A673 (cell line): ENCODE data around the gene GCSH.

Source experiments
- EZH2 ChIP-seq: fragments of 200-600 bp; sonication (generic); IDR thresholded peaks from 2 replicates; pipeline ENCODE4 v1.6.1; 2017; ENCODE audit warnings: borderline replicate concordance, low read depth, mild to moderate bottlenecking, mixed read lengths, antibody characterized with exemption, low read length; ENCODE audit not compliant: poor library complexity, severe bottlenecking
- TF ChIP-seq, protein P1 (sequence below): fragments of 300-800, 200-600 bp; sonication (generic); conservative IDR thresholded peaks from 2 replicates; pipeline ENCODE4 v1.5.1; 2017; ENCODE audit warnings: low read depth, mild to moderate bottlenecking, antibody characterized with exemption, low read length, moderate library complexity, mixed read lengths

DNA sequence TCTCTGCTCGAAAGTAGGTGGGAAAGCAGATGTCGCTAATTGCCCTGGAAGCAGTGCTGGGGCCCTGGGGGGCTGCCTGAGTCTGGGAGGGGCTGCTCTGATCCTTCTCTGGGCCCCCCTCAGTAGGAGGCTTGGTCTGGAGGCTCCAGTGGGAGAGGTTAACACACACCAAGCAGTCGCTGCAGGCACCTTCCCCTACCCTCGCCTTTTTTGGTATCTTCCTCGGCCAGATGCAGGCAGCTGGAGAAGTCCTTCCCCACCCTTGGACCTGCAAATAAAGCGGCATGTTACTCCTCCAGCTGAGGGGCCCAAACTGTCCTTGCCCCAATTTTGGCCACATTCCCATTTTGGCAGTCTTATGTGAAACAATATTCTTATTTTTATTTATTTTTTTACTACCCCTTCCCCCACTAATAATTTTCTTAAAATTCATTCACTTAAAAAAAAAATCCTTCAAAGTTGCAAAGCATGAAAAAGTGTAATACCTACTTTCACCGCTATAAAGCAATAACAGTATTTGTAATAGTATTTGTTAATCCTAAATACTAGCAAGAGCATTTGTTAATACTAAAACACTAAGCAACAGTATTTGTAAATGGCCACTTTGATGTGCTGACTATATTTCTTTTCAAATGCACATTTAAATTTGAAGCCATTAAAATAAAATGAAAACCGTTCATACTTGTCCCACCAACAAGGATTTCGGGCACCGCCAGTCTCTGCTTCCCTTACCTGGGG lies 34.2 kb downstream of the GCSH start:
- TF ChIP-seq, protein P1, sequence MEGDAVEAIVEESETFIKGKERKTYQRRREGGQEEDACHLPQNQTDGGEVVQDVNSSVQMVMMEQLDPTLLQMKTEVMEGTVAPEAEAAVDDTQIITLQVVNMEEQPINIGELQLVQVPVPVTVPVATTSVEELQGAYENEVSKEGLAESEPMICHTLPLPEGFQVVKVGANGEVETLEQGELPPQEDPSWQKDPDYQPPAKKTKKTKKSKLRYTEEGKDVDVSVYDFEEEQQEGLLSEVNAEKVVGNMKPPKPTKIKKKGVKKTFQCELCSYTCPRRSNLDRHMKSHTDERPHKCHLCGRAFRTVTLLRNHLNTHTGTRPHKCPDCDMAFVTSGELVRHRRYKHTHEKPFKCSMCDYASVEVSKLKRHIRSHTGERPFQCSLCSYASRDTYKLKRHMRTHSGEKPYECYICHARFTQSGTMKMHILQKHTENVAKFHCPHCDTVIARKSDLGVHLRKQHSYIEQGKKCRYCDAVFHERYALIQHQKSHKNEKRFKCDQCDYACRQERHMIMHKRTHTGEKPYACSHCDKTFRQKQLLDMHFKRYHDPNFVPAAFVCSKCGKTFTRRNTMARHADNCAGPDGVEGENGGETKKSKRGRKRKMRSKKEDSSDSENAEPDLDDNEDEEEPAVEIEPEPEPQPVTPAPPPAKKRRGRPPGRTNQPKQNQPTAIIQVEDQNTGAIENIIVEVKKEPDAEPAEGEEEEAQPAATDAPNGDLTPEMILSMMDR, result no peak
- no peak for TF ChIP-seq EZH2
